Measurements from ENCODE around the gene PDSS1. TPM values are rescaled to one million over a fixed set of nuclear protein-coding genes. Genes with fewer than 3 reads are reported as not detected.

The PDSS1 gene
- total and polyA plus RNA-seq, 9 of the 15 experiments (the other 6 are each of a cell fraction or from before 2014, with no cell fraction given): 11.0 to 59.5 (median 45.3) TPM

DNA sequence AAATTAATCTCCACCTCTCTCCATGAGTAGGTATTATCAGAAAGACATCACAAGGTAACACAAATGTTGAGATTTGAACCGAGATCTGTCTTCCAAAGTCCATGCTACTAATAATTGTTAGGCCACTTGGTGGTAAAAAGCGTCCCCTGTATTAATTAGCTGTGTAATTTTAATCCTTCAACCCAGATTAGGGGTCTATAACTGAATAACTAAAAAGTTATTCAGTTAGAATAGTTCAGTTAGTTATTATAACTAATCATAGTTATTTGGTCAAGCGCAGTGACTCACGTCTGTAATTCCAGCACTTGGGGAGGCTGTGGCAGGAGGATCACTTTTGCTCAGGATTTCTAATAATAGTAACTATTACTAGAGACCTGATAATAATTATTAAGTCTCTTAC is 5.6 kb downstream of the PDSS1 start (continued):
- no peak for TF ChIP-seq FOXJ2 (tag; IDR thresholded peaks at IDR 0.05)

DNA sequence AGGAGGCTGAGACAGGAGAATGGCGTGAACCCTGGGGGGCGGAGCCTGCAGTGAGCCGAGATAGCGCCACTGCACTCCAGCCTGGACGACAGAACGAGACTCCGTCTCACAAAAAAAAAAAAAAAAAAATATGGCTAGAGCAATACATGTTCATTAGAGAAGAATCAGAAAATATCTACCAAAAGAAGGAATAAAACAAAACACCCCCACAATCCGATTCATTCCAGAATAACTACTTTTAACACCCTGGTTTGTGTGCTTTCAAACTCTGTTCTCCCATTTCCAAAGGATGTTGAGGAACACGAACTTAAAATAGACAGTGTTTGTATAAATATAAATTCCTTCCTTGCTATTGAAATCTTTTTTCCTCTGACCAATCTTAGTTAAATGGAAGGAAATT is 6.5 kb downstream of the PDSS1 start:
- H3K79me2 ChIP-seq (ENCODE audit: control insufficient read depth, insufficient read depth, low read length): peaks cover 45% of the 10 kb centered on the region
- H3K9me1 ChIP-seq (ENCODE audit: control insufficient read depth, insufficient read depth, low read length): no peaks in the 10 kb centered on the region
- H2AFZ ChIP-seq (ENCODE audit: low read depth, low read length): no peak overlapping the region
- in situ Hi-C loops (cut with MboI) (no loop called here), intact Hi-C loops (cut with micrococcal nuclease) (no loop called here)
- peaks cover 92% of the 10 kb centered on the region for H3K36me3 ChIP-seq (ENCODE audit: control insufficient read depth, insufficient read depth, low read length)
- no TSS peak for BruUV-seq (replicated peaks)
- H3K9ac ChIP-seq (ENCODE audit: insufficient read depth in 1 of 2, low read depth in 2 of 2, low read length in 2 of 2): no peak overlapping the region
- no peaks in the 10 kb centered on the region for H3K27me3 ChIP-seq (ENCODE audit: control insufficient read depth in 2 of 2, insufficient read depth in 2 of 2, low read length in 2 of 2)
- H3K4me1 ChIP-seq (replicated peaks in 1 of 2; ENCODE audit: control insufficient read depth in 2 of 2, insufficient read depth in 2 of 2, low read length in 2 of 2): peaks cover 0 to 7% of the 10 kb centered on the region in 2 experiments; a peak in 2 of 5 replicates
- H3K4me3 ChIP-seq: no peak overlapping the region
- 94% methylated on average over 2 of the region's 9 CpGs for WGBS (ENCODE audit: insufficient coverage, low coverage, missing lambda C conversion rate)
- FAIRE-seq (no peak), ATAC-seq (no peak), DNase-seq (ENCODE audit: extremely low read depth in 1 of 4, low spot score in 3 of 4) (no peak)
- H3K9me3 ChIP-seq (replicated peaks; ENCODE audit: control insufficient read depth, insufficient read depth, low read depth, low read length): no peaks in the 10 kb centered on the region
- no peak overlapping the region for H3K27ac ChIP-seq (ENCODE audit: extremely low read depth, low read depth, low read length)
- H4K20me1 ChIP-seq (replicated peaks; ENCODE audit: control insufficient read depth, insufficient read depth, low read length): no peaks in the 10 kb centered on the region
- POLR2A ChIA-PET: no interaction called here
- TF ChIP-seq RBFOX2 (IDR thresholded peaks at IDR 0.05; ENCODE audit: low read depth, low read length): 0 out of 2 replicates have a peak, but pooled peaks have one; percentile 8
- TF ChIP-seq SMC3 (conservative IDR thresholded peaks at IDR 0.05; ENCODE audit: insufficient read depth, low read depth, low read length): no peak
- no peak for TF ChIP-seq RFX7 (CRISPR knock-in tag; IDR thresholded peaks at IDR 0.05)
- TF ChIP-seq ZNF583 (CRISPR knock-in tag; IDR thresholded peaks at IDR 0.05): no peak
- CTCF ChIA-PET (ENCODE audit: low intra/inter-chr PET ratio): no interaction called here
- H3K4me2 ChIP-seq (ENCODE audit: insufficient read depth, low read length): no peak overlapping the region

DNA sequence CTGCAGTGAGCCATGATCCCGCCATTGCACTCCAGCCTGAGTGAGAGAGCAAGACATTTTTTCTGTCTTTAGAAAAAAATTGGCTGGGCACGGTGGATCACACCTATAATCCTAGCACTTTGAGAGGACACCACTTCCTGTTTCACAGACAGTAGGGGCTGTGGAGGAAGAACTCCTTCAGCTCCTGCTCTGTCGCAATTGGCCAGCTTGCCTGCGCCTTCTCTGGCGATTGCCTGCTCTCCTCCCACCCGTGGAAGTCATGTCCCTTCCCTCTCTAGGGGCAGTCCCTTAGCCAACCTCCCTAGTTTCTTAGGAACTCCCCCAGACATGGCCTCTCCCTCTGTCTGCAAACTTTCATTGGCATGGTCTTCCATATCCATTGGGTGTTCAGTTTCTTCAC is 8.7 kb downstream of the PDSS1 start:
- Histone ChIP-seq H2AFZ (ENCODE audit: low read depth, low read length) (no peak overlapping the region), H3K9ac (ENCODE audit: insufficient read depth in 1 of 2, low read depth in 2 of 2, low read length in 2 of 2) (no peak overlapping the region), H3K9me3 (replicated peaks; ENCODE audit: control insufficient read depth, insufficient read depth, low read depth, low read length) (no peaks in the 10 kb centered on the region), H3K79me2 (ENCODE audit: control insufficient read depth, insufficient read depth, low read length) (peaks cover 23% of the 10 kb centered on the region), H3K27me3 (ENCODE audit: control insufficient read depth in 2 of 2, insufficient read depth in 2 of 2, low read length in 2 of 2) (no peaks in the 10 kb centered on the region), H3K36me3 (ENCODE audit: control insufficient read depth, insufficient read depth, low read length) (peaks cover 81% of the 10 kb centered on the region), H3K9me1 (ENCODE audit: control insufficient read depth, insufficient read depth, low read length) (no peaks in the 10 kb centered on the region), H3K4me1 (replicated peaks in 1 of 2; ENCODE audit: control insufficient read depth in 2 of 2, insufficient read depth in 2 of 2, low read length in 2 of 2) (no peaks in the 10 kb centered on the region; a peak in 1 of 5 replicates), H3K27ac (ENCODE audit: extremely low read depth, low read depth, low read length) (no peak overlapping the region), H3K4me2 (ENCODE audit: insufficient read depth, low read length) (no peak overlapping the region), H4K20me1 (replicated peaks; ENCODE audit: control insufficient read depth, insufficient read depth, low read length) (no peaks in the 10 kb centered on the region), H3K4me3 (no peak overlapping the region)
- no peak for TF ChIP-seq PCBP1 (IDR thresholded peaks at IDR 0.05; ENCODE audit: low read depth, low read length, poor library complexity, severe bottlenecking)
- TF ChIP-seq SPI1 (IDR thresholded peaks at IDR 0.05; ENCODE audit: borderline replicate concordance, low read depth, low read length): 0 out of 2 replicates have a peak, but pooled peaks have one; percentile 30
- 83% methylated on average over 6 of the region's 6 CpGs for WGBS (ENCODE audit: insufficient coverage, low coverage, missing lambda C conversion rate)
- no peak for ATAC-seq
- intact Hi-C loops (cut with micrococcal nuclease): no loop called here
- BruUV-seq (replicated peaks): no TSS peak
- no peak for FAIRE-seq
- POLR2A ChIA-PET: interaction anchor here (0.6 to 0.7 kb wide), 2 partner anchors 10 to 20 kb away, joined by 3 read pairs; no protein-coding TSS in a partner anchor
- no peak for DNase-seq (ENCODE audit: extremely low read depth in 1 of 4, low spot score in 3 of 4)
- in situ Hi-C loops (cut with MboI): no loop called here
- CTCF ChIA-PET (ENCODE audit: low intra/inter-chr PET ratio): no interaction called here

Data from K562 (cell line).